Testis (tissue), 2 donors: ENCODE data around the gene SH2D4B.

Experiments used
- CTCF ChIP-seq, 3 experiments: fragments of 450-650 bp in 2 of 3; fragments of 200-600 bp in 1 of 3; sonication (generic) in 1 of 3; IDR thresholded peaks; one replicate each; pipeline ENCODE4 v1.5.1; 2016 to 2019; ENCODE audit warnings: antibody characterized with exemption in 3 of 3, mild to moderate bottlenecking in 2 of 3, moderate library complexity in 1 of 3
- POLR2A ChIP-seq: fragments of 450-650 bp; IDR thresholded peaks from one replicate; pipeline ENCODE4 v1.6.1; 2017; ENCODE audit warnings: antibody characterized with exemption, mild to moderate bottlenecking, moderate library complexity

- no peak for TF ChIP-seq CTCF (IDR thresholded peaks at IDR 0.05)
- TF ChIP-seq POLR2A = no peak
These were observed 11.5 kb upstream of the SH2D4B start for GRCh38 chr10:80526218-80526617.
